GM21381 (cell line): ENCODE data around the gene NKTR.

Source experiments
- ATAC-seq: cut with Tn5 transposase; IDR thresholded peaks from one replicate; pipeline ENCODE4 v1.9.1; 2021; ENCODE audit warnings: mild to moderate bottlenecking, moderate library complexity; ENCODE audit not compliant: unreplicated experiment

The NKTR gene

DNA sequence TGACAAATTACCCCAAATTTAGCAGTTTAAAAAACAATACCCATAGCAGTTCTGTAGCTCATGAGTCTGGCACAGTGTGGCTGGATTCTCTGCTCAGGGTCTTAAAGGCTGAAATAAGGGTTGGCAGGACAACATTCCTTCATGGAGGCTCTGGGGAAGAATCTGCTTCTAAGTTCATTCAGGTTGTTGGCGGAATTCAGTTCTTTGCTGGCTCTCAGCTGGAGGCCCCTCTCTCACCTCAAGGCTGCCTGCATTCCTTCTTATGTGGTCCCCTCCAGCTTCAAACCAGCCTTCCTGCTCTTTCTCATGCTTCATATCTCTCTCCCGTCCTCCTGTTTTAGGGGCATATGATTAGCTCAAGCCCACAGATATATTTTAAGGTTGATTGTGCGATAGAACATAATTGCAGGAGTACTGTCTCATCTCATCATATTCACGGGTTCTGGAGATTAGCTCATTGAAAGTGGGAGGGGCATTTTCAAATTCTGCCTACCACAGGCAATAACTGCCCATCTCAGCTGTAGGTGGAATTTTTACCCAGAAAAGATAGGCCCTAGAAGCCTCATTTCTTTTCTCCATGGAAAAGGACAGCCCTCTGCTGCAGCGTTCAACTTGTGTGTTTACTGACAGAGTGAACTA lies 47.5 kb downstream of the NKTR start:
- ATAC-seq = no peak

DNA sequence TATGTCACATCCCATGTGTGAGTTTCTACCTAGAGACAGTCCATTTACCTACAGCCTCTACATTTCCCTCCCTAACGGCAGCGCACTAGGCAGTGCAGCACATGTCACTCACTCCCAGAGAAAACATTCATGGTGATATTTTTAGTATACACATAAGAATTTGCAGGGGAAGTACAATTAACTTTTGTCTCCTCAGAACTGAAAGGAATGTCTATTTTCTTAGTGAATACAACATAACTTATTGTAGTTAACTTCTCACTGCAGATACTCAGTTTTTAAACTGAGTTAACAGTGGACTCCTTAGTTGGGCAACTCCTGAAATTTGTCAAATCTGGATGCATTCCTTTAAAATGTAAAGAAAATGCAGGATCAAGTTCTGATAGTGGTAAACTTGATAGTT lies 48.5 kb downstream of the NKTR start:
- ATAC-seq = no peak

DNA sequence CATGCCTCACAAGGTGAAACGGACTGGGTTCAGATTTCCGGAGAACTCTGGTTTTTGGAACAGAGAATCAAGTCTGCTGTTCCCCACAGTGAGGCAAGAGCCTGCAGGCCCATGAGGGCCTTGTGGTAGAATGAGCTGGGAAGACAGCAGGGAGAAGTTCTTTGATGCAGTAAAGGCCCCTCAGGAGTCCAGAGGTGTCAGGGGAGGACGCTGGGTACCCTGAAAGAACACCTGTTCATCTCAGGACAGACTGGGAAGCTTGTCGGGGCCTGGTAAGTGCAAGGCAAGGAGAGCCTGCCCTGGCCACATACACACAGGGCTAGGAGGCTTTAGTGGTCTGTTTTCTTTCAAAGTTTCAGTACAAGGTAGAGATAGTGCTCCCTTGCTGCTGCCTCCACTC lies 49.3 kb downstream of the NKTR start:
- no peak for ATAC-seq

DNA sequence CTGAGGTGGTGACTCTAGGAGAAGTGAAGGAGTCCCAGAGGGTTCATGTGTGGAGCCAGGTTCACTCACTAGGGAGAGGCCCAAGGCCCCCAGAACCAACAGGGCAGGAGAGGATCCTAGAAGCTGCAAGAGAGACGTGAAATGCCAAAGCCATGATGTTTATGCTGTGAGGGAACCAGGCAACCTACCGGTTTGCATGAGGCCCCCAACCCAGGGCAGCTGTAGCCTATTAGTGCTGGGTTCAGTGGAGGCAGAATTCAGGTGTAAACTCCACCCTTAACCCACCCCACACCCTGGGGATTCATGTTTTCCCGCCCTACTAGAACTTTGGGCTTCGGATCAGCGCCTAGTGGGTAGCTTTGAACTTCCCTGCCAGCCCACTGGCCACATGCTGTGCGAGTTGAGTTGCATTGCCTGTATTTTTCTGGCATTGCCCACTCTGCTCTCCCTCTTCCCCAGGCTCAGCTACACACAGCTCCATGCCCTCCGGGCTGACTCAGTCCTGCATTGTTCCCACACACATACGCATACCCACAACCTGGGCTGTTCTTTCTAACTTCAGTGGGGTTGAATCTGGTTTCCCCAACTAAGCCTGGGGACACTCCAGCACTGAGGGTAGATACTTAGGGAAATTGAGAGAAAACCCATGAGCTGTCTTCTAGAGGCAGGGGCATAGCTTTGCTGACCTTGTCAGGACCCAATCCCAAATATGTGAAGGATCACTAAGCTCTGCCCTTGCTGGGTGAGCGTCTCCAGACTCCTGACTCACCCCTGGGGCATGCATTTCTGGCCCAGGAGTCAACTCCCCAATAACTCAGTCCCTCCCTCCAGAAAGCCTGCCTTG lies 51.0 kb downstream of the NKTR start:
- no peak for ATAC-seq

DNA sequence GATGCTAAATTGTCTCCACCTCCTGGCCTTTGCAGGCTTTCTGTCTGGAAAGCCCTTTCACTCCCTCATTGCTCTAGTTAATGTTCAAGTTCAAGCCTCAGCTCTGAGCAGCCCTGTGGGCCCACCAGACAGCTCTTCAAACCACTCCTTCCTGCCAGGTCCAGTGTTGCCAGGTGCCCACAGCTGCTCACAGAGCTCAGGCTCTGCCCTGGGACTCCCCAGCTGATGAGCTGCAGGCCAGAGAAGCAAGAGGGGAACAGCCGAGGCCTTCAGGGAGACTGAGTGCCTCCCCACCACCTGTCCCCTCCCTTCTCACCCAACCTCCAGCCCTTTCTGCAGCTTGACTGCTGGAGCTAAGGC lies 51.7 kb downstream of the NKTR start:
- peak; percentile 4 for ATAC-seq

DNA sequence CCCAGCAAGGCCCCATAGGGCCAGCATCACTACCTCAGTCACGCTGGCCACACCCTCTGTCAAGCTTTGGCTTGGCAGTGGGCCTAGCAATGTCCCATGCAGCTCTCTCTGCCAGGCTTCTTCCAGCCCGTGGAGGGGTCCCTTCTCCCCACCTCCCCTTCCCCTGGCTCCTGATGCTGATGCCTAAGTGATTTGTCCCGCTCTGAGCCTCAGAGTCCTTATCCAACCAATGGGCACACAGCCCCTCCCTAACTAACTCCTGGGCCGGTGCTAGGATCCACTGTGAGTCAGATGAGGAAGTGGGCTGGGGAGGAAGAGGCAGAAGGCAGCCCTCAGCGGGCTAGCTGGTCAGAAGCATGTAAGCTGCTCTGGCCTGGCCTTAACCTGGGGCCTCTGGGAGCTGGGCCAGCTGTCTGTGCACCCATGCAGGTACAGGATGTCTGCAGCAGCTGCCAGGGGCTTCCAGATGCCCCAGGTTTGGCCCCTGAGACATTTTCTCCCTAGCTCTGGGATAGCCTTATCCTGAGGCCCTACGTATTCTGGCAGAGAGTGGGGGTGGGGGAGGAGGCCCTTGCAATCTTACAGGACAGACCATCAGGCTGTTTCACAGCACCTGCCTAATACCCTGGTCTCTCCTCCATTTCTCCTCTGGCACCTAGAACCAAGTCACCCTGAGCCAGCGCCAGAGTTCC lies 52.3 kb downstream of the NKTR start:
- ATAC-seq = peak; percentile 63

DNA sequence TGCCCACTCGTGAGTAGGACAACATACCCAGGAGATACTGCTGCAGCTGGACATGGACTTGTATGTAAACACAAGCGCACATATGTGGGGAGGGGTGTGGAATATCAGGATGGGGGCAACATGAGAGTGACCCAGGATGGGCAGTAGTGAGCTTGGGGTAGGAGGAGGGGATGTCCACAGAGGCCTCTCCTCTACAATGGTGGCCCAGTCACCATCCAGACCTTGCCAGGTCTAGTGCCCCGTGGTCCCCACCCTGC lies 52.7 kb downstream of the NKTR start:
- ATAC-seq = no peak

DNA sequence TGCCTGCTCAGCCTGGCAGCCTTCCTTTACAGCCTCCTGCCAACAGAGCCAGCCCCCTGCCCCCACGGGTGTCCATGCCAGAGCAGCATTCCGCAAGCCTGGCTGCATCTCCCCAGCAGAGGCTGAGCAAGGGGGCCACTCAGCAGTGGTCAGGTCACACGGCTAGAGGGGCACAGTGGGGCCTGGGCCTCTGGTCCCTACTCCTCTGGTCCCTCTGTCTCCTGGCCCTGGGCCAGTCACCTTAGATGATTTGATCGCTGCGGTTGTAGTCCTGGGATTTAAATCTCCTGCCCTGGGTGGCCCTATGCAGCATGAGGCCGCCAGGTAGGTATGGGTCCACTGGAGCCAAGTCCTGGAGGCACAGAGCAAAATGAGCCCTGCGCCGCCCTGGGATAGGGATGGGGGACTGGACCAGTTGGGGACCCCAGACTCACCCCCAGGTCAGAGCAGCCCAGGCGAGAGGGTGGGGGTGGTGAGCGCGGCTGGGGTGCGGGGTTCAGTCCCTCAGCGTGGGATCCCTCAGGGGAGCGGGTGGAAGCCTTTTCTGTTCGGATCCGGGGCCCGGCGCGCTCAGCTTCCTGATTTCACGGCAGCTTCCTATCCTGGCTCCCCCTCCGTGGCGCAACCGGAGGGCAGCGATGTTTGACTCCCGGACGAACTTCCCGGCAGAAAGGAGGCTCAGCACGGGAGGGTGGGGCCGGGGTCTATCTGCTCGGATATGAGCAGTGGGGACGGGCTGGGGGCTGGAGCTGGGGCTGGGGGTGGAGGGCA lies 53.3 kb downstream of the NKTR start, which contains the start of gene ZBTB47:
ZBTB47 (plus strand) TSS at position 138 of the 771 bp plus-strand sequence. CDS start 4,659 bp downstream, outside the sequence.
- ATAC-seq = no peak

DNA sequence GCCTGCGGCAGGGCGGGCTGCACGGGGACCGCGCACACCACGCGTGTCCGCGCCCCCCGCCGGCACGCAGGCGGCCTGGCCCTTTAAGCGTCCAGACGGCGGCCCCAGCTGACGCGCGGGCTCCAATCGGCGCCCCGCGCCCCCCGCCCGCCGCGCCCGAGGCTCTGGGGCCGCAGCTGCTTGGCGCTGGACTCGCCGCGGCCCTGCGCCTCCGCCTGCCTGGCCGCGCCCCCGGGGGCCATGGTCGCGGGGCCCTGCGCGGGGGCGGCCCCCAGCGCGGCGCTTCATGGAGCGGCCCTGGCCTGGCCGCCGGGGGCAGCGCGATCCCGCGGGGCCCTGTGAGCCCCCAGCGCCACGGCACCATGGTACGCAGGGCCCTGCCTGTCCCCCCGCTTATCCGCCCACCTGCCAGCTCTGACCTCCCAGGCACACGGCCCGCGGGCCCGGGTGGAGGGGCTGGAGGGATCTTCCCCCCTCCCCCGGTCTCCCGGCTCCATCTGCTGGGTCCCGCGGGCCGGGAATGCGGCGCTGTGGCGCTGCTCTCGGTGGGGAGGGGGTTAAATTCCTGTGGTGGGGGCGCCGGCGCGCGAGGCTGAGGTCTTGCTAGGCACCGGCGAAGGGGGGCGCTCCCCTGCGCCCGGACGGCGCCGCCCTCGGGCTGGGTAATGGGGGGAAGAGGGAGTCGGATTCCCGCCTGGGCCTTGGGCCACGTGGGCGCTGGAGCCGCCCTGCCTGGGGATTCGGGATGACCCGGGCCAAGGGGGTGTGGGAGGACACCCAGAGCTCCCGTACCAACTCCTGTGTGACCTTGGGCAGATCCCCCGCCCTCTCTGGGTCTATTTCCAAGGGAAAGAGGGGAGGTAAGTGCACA lies 54.1 kb downstream of the NKTR start:
- no peak for ATAC-seq

DNA sequence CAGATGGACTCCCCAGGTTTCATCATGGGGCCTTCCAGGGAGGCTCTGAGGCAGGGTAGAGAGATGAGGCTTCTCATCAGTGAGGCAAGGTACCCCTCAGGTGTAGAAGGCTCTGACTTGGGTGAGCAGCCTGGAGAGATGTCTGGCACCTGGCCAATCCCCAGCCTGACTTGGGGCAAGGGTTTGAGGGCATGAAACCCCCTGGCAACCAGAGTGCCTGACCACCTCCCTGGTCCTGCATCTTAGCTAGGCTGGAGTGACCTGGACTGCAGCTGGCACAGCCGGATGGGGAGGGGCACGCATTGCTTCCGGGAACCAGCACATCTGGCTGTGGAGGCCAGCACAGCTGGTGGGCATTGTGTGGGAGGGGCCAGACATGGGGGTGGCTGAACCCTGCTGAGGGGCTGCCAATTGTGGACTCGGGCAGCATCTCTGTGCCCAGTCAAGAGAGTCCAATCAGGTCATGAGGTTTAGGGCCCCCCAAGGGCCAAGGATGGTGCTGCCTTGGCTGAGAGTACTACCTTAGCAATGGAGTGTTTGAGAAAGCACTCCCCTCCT lies 54.9 kb downstream of the NKTR start:
- no peak for ATAC-seq

DNA sequence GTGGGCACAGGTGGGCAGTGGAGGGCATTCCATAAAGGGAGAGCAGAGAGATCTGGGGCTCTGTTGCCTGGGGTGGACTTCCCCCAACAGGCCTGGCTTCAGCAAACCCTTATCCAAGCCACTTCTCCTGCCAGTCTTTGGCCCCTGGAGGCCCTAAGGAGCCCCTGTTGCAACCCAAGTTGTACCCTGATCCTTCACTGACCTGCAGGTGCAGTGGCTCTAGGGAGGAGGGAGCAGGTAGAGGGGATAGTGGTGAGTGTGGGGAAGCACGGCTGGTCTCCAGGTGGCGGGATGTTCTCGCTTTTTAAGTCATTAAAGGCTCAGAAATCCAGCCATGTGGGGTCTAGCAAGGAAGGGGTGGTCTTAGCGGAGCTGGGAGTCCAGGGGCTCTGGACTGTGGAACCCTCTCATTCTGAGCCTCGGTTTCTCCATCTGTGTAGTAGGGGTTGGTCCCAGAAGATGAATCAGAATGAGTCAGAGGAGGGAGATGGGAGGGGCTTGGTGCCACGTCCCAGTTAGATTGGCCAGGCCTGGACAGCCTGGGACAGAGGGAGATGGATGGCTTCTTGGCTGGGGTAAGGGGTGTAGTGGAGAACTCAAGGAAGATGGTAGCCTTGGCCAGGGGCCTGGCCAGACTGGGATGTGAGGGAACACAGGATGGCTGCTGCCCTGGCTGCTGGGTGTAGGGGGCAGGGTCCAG lies 55.6 kb downstream of the NKTR start:
- ATAC-seq = no peak

DNA sequence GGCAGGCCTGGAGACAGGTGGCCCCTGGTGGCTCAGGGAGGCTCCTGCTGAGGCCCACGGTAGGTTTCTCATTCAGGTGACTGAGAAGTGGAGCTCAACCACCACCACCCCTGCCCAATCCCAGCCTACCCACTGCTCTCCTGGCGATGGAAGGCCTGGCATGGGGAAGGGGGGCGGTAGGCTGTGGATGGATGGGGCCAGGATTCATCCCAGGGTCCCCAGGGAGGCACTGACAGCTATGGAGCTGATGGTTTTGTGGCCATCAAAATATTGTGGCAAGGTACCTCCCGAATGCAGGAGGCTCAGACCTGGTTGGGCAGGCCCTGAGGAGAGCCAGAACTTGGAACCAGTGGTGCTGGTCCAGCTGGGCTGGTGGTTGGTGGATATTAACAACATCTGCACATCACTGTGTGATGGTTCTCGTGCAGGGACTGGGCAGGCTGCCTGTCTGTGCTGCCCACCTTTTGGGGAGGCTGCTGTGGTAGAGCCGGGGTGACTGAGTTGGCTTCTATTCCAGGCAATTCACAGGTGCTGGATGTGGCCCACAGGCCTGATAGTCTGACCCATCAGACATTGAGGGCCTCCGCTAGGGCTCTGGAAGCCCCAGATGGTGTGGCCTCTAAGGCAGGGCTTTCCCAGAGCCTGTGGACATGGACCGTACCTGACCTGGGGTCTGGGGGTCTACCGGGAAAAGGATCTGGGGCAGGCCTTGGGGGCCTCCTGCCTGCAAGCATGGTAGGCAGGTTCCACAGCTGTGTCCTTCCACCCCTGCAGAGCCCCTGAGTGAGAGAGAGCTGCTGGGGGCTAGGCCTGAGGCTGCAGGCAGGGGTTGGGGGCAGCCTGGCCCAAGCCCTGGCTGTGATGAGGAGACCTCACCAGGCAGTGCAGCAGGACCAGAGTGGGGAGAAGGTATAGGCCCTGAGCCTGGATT lies 56.5 kb downstream of the NKTR start:
- ATAC-seq = no peak

DNA sequence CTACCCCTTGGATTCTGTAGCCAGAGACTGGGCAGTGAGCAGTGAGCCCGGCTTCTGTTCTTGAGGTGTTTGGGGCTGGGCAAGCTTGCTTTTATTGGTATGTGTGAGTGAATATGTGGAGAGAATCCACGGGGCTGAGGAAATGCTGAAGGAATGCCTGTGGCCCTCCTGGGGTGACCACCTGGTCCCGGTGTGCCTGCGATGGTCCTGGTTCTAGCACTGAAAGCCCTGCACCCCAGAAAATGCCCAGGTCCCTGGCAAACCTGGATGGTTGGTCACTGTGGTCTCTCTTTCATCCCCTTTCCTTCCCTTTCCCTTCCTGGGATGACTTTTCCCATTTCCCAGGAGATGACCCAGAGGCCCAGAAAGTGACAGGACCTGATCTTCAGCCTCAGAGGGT lies 57.2 kb downstream of the NKTR start:
- no peak for ATAC-seq

DNA sequence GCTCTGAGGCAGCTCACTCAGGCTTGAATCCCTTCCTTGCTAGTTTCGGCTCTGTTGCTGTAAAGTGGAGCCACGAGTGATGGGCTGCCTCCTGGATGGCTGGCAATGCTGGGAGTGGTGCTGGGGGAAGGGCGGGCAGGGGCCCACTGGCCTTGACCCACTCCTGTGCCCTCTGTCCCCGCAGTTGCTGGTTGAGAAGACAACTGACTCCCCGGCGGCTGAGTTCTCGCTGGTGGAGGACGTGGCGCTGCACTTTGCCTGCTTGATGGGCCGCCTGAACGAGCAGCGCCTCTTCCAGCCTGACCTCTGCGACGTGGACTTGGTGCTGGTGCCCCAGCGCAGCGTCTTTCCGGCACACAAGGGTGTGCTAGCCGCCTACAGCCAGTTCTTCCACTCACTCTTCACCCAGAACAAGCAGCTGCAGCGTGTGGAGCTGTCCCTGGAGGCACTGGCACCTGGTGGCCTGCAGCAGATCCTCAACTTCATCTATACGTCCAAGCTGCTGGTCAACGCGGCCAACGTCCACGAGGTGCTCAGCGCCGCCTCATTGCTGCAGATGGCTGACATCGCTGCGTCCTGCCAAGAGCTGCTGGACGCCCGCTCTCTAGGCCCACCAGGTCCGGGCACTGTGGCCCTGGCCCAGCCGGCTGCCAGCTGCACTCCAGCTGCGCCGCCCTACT lies 57.7 kb downstream of the NKTR start:
- no peak for ATAC-seq

DNA sequence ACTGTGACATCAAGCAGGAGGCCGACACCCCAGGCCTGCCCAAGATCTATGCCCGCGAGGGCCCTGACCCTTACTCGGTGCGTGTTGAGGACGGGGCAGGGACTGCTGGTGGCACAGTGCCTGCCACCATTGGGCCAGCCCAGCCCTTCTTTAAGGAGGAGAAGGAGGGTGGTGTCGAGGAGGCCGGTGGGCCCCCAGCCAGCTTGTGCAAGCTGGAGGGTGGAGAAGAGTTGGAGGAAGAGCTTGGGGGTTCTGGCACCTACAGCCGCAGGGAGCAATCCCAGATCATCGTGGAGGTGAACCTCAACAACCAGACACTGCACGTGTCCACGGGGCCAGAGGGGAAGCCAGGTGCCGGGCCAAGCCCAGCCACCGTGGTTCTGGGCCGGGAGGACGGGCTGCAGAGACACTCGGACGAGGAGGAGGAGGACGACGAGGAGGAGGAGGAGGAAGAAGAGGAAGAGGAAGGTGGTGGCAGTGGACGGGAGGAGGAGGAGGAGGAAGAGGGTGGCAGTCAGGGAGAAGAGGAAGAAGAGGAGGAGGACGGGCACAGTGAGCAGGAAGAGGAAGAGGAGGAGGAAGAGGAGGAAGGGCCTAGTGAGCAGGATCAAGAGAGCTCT lies 58.4 kb downstream of the NKTR start:
- ATAC-seq = no peak

DNA sequence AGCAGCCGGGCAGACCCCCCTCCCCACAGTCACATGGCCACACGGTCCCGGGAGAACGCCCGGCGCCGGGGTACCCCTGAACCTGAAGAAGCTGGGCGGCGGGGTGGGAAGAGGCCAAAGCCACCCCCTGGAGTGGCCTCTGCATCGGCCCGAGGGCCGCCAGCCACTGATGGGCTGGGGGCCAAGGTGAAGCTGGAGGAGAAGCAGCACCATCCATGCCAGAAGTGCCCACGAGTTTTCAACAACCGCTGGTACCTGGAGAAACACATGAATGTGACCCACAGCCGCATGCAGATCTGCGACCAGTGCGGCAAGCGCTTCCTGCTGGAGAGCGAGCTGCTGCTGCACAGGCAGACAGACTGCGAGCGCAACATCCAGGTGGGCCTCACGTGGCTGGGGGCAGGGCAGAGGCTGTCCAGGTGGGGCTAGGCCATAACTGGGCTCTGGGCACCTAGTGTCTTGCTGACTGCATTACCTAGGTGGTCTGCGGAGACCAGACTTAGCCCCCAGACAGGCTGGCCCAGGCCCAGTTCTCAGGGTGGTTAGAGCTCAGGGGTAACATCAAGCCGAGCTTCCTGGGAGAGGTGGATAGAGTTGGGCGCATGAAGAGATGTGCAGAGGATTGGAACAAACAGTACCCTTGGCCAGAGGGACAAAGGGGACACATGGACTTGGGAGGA lies 59.1 kb downstream of the NKTR start:
- no peak for ATAC-seq

DNA sequence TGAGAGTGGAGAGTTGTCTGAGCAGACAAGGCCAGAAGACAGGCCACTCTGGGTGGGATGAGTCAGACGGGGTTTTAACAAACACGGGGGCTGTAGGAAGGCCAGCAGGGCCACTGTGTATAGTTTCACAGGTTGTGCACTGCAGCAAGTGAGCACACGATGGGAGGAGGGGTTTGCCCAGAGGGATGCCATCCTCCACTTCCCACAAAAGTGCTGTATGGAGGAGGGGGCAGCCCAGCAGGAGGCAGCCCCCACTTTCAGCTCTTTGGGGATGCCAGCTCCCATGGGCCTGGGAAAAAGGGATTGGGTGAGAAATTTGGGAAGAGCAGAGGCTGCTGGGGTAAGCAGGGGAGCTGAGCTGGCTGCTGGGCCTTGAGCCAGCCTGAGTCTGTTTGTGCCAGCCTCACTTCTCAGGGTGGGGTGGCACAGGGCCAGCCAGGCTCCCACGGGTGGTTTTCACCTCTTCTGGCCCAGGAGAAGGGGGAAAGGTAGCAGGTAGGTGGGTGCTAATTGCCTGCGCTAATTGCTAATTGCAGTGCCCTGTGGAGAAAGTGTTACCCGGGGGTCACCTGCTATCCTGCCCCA lies 59.7 kb downstream of the NKTR start:
- no peak for ATAC-seq
